Muscle layer of duodenum (tissue), 2 donors: Measurements from ENCODE around the gene ABCC1.
"Not testable (repeated sequence)": the region's sequence is repeated elsewhere in the genome, so short reads cannot be mapped to it uniquely, and the experiment has no call there.

Source experiments
- H3K27ac ChIP-seq: one replicate; pipeline ENCODE4 v1.7.0; 2013; ENCODE audit warnings: mild to moderate bottlenecking, low read length
- H3K27me3 ChIP-seq: one replicate; pipeline ENCODE4 v1.7.0; 2013; ENCODE audit warnings: low read depth, mild to moderate bottlenecking, control low read depth, low read length
- H3K36me3 ChIP-seq, 2 donors: one replicate each; pipeline ENCODE4 v1.7.0; 2013; ENCODE audit warnings: low read length in 2 of 2, control low read depth in 1 of 2, mild to moderate bottlenecking in 1 of 2; ENCODE audit not compliant: insufficient read depth in 2 of 2, control insufficient read depth in 1 of 2
- H3K4me1 ChIP-seq, 2 donors: one replicate each; pipeline ENCODE4 v1.7.0; 2013; ENCODE audit warnings: low read length in 2 of 2, mild to moderate bottlenecking in 2 of 2, control low read depth in 1 of 2, moderate library complexity in 1 of 2; ENCODE audit not compliant: insufficient read depth in 2 of 2, control insufficient read depth in 1 of 2
- H3K4me3 ChIP-seq, 2 donors: one replicate each; pipeline ENCODE4 v1.7.0; 2013; ENCODE audit warnings: low read length in 2 of 2, low read depth in 1 of 2, mild to moderate bottlenecking in 1 of 2
- H3K9me3 ChIP-seq, 2 donors: one replicate each; pipeline ENCODE4 v1.7.0; 2013; ENCODE audit warnings: low read length in 2 of 2, control low read depth in 1 of 2, mild to moderate bottlenecking in 1 of 2; ENCODE audit not compliant: control insufficient read depth in 1 of 2
- donor health status: healthy.

Gene ABCC1

DNA sequence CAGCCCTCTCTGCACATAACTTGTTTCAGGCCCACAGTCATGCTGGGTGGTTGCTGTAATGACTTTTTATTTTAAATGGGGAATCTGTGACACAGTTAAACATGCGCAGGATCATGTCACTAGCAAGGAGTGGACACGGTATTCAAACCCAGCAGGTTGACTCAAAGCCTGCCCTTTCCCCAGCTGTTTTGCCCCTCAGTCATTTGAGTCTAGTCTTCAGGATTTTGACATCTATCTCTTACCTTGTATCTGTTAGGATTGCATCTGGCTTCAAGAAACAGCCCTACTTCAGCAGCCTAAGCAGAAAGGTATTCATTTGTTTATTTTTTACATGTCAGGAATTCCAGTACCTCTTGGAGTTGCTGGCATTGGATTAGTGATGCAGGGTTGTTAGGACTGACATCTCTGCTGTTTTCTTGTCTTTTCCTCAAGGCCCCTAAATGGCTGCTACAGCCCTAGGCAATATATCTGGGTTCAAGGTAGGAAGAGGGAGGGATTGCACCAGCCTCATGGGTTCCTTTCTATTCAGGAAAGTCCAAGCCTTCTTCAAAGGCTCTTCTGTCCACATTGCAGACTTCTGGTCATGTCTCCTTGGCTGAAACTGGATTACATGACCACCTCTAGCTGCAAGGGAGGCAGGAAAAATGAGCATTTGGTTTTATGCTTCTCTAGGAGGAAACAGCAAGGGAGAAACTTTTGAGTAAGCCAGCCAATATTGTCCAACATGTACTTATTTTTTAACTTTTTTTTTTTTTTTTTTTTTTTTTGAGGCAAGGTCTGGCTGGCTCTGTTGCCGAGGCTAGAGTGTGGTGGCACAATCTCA lies 22.8 kb downstream of the ABCC1 start:
- H3K9me3 ChIP-seq = peaks cover 6 to 8% of the 10 kb centered on the region in 2 donors
- H3K36me3 ChIP-seq = peaks cover 0 to 6% of the 10 kb centered on the region in 2 donors
- H3K27ac ChIP-seq = no peak overlapping the region
- H3K4me3 ChIP-seq = peak overlapping the region in 1 of 2 donors; percentile 19
- peaks cover 5 to 8% of the 10 kb centered on the region in 2 donors for H3K4me1 ChIP-seq
- H3K27me3 ChIP-seq = no peaks in the 10 kb centered on the region

GRCh38 chr16:15973421-15973820 lies 24.0 kb downstream of the ABCC1 start:
- Histone ChIP-seq H3K9me3 (peaks cover 6 to 8% of the 10 kb centered on the region in 2 donors), H3K4me3 (no peak overlapping the region), H3K27ac (peak overlapping the region; percentile 41), H3K36me3 (peaks cover 0 to 6% of the 10 kb centered on the region in 2 donors), H3K4me1 (peaks cover 5 to 8% of the 10 kb centered on the region in 2 donors), H3K27me3 (no peaks in the 10 kb centered on the region)

- Histone ChIP-seq H3K4me1 (peaks cover 5 to 8% of the 10 kb centered on the region in 2 donors), H3K27me3 (no peaks in the 10 kb centered on the region), H3K36me3 (peaks cover 0 to 6% of the 10 kb centered on the region in 2 donors), H3K9me3 (peaks cover 6 to 11% of the 10 kb centered on the region in 2 donors), H3K4me3 (no peak overlapping the region), H3K27ac (peak overlapping the region; percentile 2)
These were observed 24.6 kb downstream of the ABCC1 start for GRCh38 chr16:15974057-15974456.

GRCh38 chr16:15975172-15975571 lies 25.8 kb downstream of the ABCC1 start:
- Histone ChIP-seq H3K4me3 (no peak overlapping the region), H3K4me1 (peaks cover 5 to 8% of the 10 kb centered on the region in 2 donors), H3K36me3 (peaks cover 0 to 6% of the 10 kb centered on the region in 2 donors), H3K27ac (peak overlapping the region; percentile 43), H3K27me3 (no peaks in the 10 kb centered on the region), H3K9me3 (peaks cover 6 to 11% of the 10 kb centered on the region in 2 donors)

GRCh38 chr16:15976225-15976812 lies 26.9 kb downstream of the ABCC1 start:
- Histone ChIP-seq H3K27ac (peak overlapping the region; percentile 78), H3K36me3 (peaks cover 0 to 6% of the 10 kb centered on the region in 2 donors), H3K4me1 (peaks cover 5 to 8% of the 10 kb centered on the region in 2 donors), H3K27me3 (no peaks in the 10 kb centered on the region), H3K9me3 (peaks cover 6 to 11% of the 10 kb centered on the region in 2 donors), H3K4me3 (no peak overlapping the region)

DNA sequence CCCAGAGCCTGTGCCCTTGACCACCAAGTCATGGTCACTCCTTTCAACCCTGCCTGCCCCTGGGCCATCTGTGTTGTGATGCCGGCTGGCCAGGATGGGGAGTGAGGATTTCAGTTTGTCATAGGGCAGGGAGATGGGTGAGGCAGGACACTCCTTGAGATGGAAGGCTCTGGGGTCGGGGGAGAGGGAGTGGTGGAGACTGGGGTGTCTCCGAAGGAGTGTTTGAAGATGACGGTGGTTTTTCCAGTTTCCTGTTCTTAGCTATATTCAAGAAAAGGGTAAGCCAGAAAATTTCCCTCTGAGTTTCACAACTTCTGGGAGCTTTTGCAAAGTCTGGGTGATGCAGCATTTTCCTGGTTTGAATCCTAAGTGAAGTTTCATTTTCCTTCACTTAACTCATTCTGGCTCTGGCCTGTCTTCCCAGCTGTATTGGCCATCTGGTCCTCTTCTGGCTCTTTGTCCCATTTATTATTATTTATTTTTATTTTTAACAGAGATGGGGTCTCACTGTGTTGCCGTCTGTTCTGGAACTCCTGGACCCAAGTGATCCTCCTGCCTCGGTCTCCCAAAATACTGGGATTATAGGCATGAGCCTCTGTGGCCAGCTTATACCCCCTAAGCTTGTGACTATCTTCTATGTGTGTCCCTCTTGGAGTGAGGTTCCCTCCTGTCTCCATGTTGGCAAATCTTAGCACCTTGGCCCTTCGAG lies 27.7 kb downstream of the ABCC1 start:
- no peak overlapping the region for H3K4me3 ChIP-seq
- no peaks in the 10 kb centered on the region for H3K27me3 ChIP-seq
- H3K4me1 ChIP-seq = peaks cover 5 to 8% of the 10 kb centered on the region in 2 donors
- peak overlapping the region; percentile 78 for H3K27ac ChIP-seq
- H3K9me3 ChIP-seq = peaks cover 4 to 11% of the 10 kb centered on the region in 2 donors
- H3K36me3 ChIP-seq = peaks cover 0 to 4% of the 10 kb centered on the region in 2 donors

- no peak overlapping the region for H3K27ac ChIP-seq
These were observed 30.4 kb downstream of the ABCC1 start for GRCh38 chr16:15979801-15980200.

GRCh38 chr16:15980329-15980728 lies 30.9 kb downstream of the ABCC1 start:
- Histone ChIP-seq H3K36me3 (no peaks in the 10 kb centered on the region), H3K4me1 (peaks cover 0 to 19% of the 10 kb centered on the region in 2 donors), H3K4me3 (no peak overlapping the region), H3K27me3 (no peaks in the 10 kb centered on the region), H3K9me3 (peaks cover 0 to 3% of the 10 kb centered on the region in 2 donors), H3K27ac (no peak overlapping the region)

More at GRCh38 chr16:15979801-15980200, 30.4 kb downstream of the ABCC1 start:
- Histone ChIP-seq H3K4me1 (peaks cover 0 to 20% of the 10 kb centered on the region in 2 donors), H3K36me3 (no peaks in the 10 kb centered on the region), H3K9me3 (peaks cover 0 to 3% of the 10 kb centered on the region in 2 donors), H3K4me3 (no peak overlapping the region), H3K27me3 (no peaks in the 10 kb centered on the region)

GRCh38 chr16:15981382-15981781 lies 32.0 kb downstream of the ABCC1 start:
- H3K27ac ChIP-seq = no peak overlapping the region
- H3K4me1 ChIP-seq = peaks cover 0 to 16% of the 10 kb centered on the region in 2 donors
- H3K4me3 ChIP-seq = no peak overlapping the region
- peaks cover 0 to 3% of the 10 kb centered on the region in 2 donors for H3K9me3 ChIP-seq
- no peaks in the 10 kb centered on the region for H3K36me3 ChIP-seq
- no peaks in the 10 kb centered on the region for H3K27me3 ChIP-seq

DNA sequence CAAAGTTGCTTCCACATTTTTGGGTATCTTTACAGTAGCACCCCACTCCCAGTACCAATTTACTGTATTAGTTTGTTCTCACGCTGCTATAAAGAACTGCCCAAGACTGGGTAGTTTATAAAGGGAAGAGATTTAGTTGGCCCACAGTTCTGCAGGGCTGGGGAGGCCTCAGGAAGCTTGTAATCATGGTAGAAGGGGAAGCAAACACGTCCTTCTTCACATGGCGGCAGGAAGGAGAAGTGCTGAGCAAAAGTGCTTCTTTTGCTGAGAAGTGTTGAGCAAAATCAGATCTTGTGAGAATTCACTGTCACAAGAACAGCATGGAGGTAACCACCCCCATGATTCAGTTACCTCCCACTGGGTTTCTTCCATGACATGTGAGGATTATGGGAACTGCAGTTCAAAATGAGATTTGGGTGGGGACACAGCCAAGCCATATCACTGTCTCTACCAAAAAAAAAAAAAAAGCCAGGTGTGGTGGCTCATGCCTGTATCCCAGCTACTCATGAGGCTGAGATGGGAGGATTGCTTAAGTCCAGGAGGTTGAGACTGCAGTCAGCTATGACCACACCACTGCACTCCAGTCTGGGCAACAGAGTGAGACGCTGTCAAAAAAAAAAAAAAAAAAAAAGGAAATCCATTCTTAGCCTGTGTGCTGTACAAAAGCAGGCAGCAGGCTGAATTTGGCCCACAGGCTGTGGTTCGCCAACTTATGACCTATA lies 32.9 kb downstream of the ABCC1 start:
- H3K4me3 ChIP-seq, H3K27ac ChIP-seq, H3K9me3 ChIP-seq, H3K36me3 ChIP-seq, H3K27me3 ChIP-seq: not testable (repeated sequence)
- peaks cover 0 to 16% of the 10 kb centered on the region in 2 donors for H3K4me1 ChIP-seq
